HG03060 (cell line): Measurements from ENCODE around the gene SH3GLB1.

Source experiments
- ATAC-seq: cut with Tn5 transposase; IDR thresholded peaks from one replicate; pipeline ENCODE4 v1.9.1; 2021; ENCODE audit warnings: low read depth, moderate number of reproducible peaks; ENCODE audit not compliant: unreplicated experiment

SH3GLB1 gene

DNA sequence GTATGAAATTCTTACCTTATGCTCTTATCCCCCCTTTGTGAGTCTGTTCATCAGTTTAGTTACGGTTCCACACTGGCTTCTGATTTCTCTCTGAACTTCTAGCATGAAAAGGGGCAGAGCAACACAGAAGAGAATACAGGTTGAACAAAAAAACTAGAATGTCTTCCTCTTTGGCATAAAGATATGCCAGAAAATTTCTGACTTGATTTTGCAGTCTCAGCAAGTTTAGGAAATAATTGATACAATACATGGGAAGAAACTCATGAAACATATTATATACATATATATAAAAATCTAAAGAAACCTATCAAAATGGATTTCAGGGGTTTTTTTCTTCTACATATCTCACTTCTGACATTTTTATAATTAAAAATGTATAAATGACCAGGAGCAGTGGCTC is 27.0 kb downstream of the SH3GLB1 start:
- ATAC-seq: no peak

GRCh38 chr1:86733340-86733739 is 29.0 kb downstream of the SH3GLB1 start:
- no peak for ATAC-seq

- ATAC-seq: peak; percentile 64
These were observed 35.5 kb downstream of the SH3GLB1 start for GRCh38 chr1:86739648-86740509.

- no peak for ATAC-seq
These were observed 37.7 kb downstream of the SH3GLB1 start for GRCh38 chr1:86741947-86742572.

GRCh38 chr1:86747304-86747703 is 42.9 kb downstream of the SH3GLB1 start:
- no peak for ATAC-seq

DNA sequence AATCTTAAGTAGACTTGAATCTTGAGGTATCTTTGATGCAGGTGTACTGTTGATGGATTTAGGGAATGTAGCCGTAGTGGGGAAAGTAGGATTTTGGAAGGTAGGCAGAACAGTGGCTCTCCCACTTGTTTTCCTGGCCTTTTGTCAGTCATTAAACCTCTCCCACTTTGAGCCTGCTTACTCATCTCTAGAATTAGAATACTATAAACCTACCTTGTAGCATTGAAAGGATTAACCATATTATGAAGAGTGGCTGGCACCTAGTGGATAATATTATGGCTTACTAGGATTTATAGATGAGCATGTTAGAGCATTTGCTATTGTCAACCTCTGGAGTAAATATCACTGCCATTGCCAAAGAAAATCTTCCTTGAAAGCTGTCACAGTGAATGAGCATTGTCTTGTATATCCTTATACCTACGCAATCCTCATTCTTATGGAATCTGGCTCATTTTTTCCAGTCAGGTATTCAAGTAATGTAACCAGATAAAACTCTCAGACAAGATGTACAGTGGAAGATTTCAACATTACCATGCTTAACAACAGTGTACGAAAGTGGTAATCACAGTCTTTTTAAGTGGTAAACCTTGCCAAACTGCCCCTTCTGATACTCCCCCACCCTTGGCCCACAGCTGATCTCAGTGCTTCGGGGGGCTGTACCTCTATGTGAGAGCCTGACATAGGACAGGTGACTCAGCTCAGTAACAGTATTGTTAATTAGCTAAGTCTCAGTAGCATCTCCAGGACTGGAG is 44.4 kb downstream of the SH3GLB1 start:
- no peak for ATAC-seq

GRCh38 chr1:86750076-86750475 is 45.7 kb downstream of the SH3GLB1 start:
- no peak for ATAC-seq

DNA sequence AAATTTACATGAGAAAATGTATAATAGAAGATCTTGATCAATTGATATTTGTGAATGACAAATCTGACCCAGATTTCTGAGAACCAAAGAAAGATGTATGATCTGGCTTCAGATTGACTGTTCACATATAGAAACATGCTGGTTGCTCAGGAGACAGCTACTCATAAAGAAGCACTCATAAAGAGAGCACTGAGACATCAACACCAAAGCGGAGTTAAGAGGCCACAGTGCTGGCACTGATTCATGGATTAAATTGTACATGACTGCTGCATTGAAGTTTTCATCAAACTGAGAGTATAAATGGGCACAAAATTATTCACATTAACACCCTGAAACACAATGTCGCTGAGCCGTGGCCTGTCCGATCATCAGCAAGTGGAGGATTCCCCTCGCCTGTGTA is 46.2 kb downstream of the SH3GLB1 start:
- ATAC-seq: no peak

DNA sequence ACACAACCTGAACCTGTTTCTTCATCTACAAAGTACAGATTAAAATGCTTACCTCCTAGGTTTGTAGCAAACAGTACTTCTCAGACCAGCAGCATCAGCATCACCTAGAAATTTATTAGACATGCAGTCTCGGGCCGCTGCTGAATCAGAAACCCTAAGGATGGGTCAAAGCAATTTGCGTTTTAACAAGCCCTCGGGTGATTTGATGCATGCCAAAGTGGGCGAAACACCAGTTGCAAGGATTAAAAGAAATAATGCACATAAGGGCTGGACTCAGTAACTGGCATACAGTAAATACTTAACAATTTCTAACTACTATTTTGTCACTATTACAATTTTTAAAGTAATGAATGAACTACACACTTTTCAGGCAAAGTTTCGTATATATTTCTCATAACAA is 47.5 kb downstream of the SH3GLB1 start:
- no peak for ATAC-seq

GRCh38 chr1:86753700-86754099 is 49.3 kb downstream of the SH3GLB1 start:
- ATAC-seq: no peak

- ATAC-seq: no peak
These were observed 50.0 kb downstream of the SH3GLB1 start for GRCh38 chr1:86754265-86754974.

- ATAC-seq: no peak
These were observed 51.7 kb downstream of the SH3GLB1 start for GRCh38 chr1:86756062-86756406.

GRCh38 chr1:86757272-86757984 is 53.1 kb downstream of the SH3GLB1 start:
- no peak for ATAC-seq

DNA sequence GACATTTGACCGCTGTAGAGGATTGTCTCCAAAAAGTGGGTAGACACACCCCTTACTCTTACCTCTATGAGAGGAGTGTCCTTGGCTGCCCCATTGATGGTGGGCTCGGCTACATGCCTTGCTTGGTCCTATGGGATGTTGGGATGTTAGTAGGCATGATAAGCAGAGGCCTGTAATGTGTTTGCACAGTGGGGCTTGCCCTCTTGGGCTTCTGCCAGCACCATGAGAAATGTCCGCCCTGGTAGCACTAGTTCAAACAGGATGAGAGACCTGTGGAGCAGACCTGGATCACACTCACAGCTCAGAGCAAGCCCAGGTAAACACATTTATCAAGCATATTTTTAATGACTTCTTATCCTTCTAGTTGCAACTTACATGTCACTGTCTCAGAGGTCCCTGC is 54.2 kb downstream of the SH3GLB1 start:
- no peak for ATAC-seq

DNA sequence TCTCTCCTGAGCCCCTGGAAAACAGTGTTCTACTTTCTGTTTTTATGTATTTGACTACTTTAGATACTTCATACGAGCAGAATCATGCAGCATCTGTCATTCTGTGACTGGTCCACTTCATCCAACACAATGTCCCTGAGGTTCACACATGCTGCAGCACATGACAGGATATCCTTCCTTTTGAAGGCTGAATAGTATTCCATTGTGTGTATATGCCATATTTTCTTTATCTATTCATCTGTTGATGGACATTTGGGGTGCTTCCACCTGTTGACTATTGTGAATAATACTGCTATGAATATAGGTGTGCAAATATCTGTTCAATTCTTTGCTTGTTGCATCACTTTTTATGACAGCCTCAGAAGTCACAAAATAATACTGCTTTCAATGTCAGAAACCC is 55.8 kb downstream of the SH3GLB1 start:
- ATAC-seq: no peak

- no peak for ATAC-seq
These were observed 58.0 kb downstream of the SH3GLB1 start for GRCh38 chr1:86762336-86762735.

GRCh38 chr1:86764523-86764922 is 60.1 kb downstream of the SH3GLB1 start:
- no peak for ATAC-seq

DNA sequence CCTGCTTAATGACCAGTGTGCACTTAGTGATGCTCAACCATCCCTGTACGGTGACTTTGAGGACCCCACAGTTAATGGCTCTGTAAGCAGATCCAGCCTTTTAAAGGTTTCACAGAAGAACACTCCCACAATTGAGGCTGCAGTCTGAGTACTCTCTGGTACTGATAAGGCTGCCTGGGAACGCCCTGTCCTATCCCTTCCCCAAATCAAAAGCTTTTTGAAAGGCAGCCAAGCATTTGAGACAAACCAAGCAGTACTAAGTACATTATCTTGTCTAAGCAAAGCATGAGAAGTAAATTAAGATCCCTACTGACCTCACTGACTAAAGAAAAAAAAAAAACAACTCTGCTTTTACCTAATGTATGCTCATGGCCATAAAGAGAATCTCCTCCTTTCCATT is 60.7 kb downstream of the SH3GLB1 start:
- no peak for ATAC-seq

- no peak for ATAC-seq
These were observed 61.3 kb downstream of the SH3GLB1 start for GRCh38 chr1:86765674-86766073.

DNA sequence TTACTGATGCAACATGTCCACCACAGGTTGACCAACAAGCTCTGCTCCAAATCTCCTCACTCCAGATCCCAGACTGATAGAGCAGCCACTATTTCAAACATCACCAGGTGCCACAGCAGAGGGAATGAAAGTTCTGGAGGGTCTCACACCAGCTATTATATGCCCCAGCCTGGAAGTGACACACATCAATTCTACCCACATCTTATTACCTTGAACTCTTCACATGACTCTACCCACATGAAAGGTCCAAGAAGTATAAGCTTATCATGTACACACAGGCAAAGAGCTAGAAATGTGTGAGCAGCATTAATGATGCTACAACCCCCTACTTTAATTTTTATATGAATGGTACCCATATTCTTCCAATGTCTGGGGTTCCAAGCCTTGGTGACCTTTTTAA is 64.2 kb downstream of the SH3GLB1 start:
- ATAC-seq: no peak
